ENCODE data around the gene WDR5. TPM values are rescaled to one million over a fixed set of nuclear protein-coding genes. Genes with fewer than 3 reads are reported as not detected.
"Not testable (repeated sequence)": the region's sequence is repeated elsewhere in the genome, so short reads cannot be mapped to it uniquely, and the experiment has no call there.

WDR5 gene
- total and polyA plus RNA-seq, 7 donors = 10.8 to 33.6 (median 15.0) TPM

GRCh38 chr9:134100040-134100439 is 35.8 kb upstream of the WDR5 start:
- intact Hi-C loops (cut with DNase I) = no loop called here
- Histone ChIP-seq H3K27ac (no peak overlapping the region), H3K4me3 (no peak overlapping the region), H3K9me3 (no peaks in the 10 kb centered on the region), H3K4me1 (no peaks in the 10 kb centered on the region), H3K27me3 (no peaks in the 10 kb centered on the region), H3K36me3 (no peaks in the 10 kb centered on the region)
- TF ChIP-seq POLR2A (IDR thresholded peaks at IDR 0.05) = no peak
- no peak for TF ChIP-seq CTCF (IDR thresholded peaks at IDR 0.05)
- no peak for TF ChIP-seq POLR2AphosphoS5 (IDR thresholded peaks at IDR 0.05)
- TF ChIP-seq EP300 (IDR thresholded peaks at IDR 0.05) = no peak
- no peak for DNase-seq
- 87 to 90% methylated on average over 5 of the region's 5 CpGs for WGBS, 2 donors

DNA sequence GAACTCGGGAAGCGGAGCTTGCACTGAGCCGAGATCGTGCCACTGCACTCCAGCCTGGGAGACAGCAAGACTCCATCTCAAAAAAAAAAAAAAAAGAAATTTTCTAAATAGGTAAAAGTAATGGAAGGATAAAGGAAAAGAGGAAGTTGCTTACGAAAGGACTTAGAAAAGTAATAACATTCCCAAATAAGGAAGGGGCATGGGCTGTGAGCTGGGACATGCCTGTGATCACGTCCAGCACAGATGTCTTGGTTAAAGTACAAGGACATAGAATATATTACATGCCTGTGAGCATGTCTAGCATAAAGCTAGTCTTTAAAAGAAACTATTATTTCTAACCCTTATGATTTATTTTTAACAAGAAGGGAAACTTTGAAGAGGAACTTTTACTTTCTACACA is 34.7 kb upstream of the WDR5 start:
- H3K4me3 ChIP-seq; H3K27me3 ChIP-seq; intact Hi-C loops (cut with DNase I); DNase-seq; H3K36me3 ChIP-seq; H3K4me1 ChIP-seq; H3K27ac ChIP-seq; H3K9me3 ChIP-seq: not testable (repeated sequence)
- 60 to 67% methylated on average over 6 of the region's 6 CpGs for WGBS, 2 donors

DNA sequence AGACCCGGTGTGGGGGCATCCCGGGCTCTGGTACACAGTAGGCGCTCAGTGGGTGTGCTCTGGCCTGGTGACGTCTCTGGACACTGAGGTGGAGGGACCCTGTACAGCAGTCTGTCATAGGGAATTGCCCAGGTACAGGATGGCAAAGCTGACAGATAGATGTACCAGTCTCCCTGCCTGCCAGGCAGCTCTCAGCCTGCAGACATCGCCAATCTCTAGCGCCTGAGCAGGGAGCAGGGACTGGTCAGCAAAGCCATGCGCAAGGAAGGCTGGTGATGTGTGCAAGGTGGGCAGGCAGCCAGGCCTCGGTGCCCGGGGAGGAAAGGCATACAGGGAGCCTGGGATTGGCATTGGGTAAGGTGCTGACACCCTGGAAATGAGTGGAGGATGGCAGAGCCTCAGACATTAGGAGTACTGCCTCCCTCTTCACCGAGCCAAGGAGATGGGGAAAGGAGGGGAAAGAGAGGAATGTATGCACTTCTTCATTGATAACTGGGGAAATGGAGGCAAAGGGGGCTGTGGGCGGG is 34.2 kb upstream of the WDR5 start:
- WGBS, 2 donors = 55 to 81% methylated on average over 11 of the region's 11 CpGs
- H3K4me1 ChIP-seq = no peaks in the 10 kb centered on the region
- H3K9me3 ChIP-seq = no peaks in the 10 kb centered on the region
- TF ChIP-seq CTCF (IDR thresholded peaks at IDR 0.05) (no peak), POLR2AphosphoS5 (IDR thresholded peaks at IDR 0.05) (no peak), EP300 (IDR thresholded peaks at IDR 0.05) (no peak), POLR2A (IDR thresholded peaks at IDR 0.05) (no peak)
- no peak overlapping the region for H3K27ac ChIP-seq
- intact Hi-C loops (cut with DNase I) = no loop called here
- DNase-seq = no peak
- H3K4me3 ChIP-seq = no peak overlapping the region
- H3K36me3 ChIP-seq = no peaks in the 10 kb centered on the region
- H3K27me3 ChIP-seq = no peaks in the 10 kb centered on the region

GRCh38 chr9:134103391-134103998 is 32.4 kb upstream of the WDR5 start:
- intact Hi-C loops (cut with DNase I) = no loop called here
- TF ChIP-seq EP300 (IDR thresholded peaks at IDR 0.05) (no peak), POLR2AphosphoS5 (IDR thresholded peaks at IDR 0.05) (no peak), CTCF (IDR thresholded peaks at IDR 0.05) (no peak), POLR2A (IDR thresholded peaks at IDR 0.05) (no peak)
- WGBS, 2 donors = 75 to 90% methylated on average over 5 of the region's 5 CpGs
- no peaks in the 10 kb centered on the region for H3K36me3 ChIP-seq
- H3K9me3 ChIP-seq = no peaks in the 10 kb centered on the region
- H3K4me3 ChIP-seq = no peak overlapping the region
- no peaks in the 10 kb centered on the region for H3K27me3 ChIP-seq
- DNase-seq = no peak
- no peaks in the 10 kb centered on the region for H3K4me1 ChIP-seq
- H3K27ac ChIP-seq = no peak overlapping the region

- WGBS, 2 donors = 78 to 79% methylated on average over 9 of the region's 9 CpGs
- H3K9me3 ChIP-seq = no peaks in the 10 kb centered on the region
- no peaks in the 10 kb centered on the region for H3K27me3 ChIP-seq
- no peaks in the 10 kb centered on the region for H3K4me1 ChIP-seq
- H3K4me3 ChIP-seq = no peak overlapping the region
- intact Hi-C loops (cut with DNase I) = no loop called here
- no peak overlapping the region for H3K27ac ChIP-seq
- no peak for TF ChIP-seq POLR2AphosphoS5 (IDR thresholded peaks at IDR 0.05)
- TF ChIP-seq POLR2A (IDR thresholded peaks at IDR 0.05) = no peak
- TF ChIP-seq CTCF (IDR thresholded peaks at IDR 0.05) = no peak
- no peak for TF ChIP-seq EP300 (IDR thresholded peaks at IDR 0.05)
- no peaks in the 10 kb centered on the region for H3K36me3 ChIP-seq
- no peak for DNase-seq
Measured at GRCh38 chr9:134111064-134111463, 24.8 kb upstream of the WDR5 start.
